Caco-2 (cell line): Measurements from ENCODE around the gene RNF19B. TPM values are rescaled to one million over a fixed set of nuclear protein-coding genes. Genes with fewer than 3 reads are reported as not detected.

Source experiments
- BruUV-seq: library from RNA; stranded (reverse); fragments of 400-500 nt; replicated peaks from 2 replicates; lab custom pipeline; 2021; lab: Mats Ljungman, UMichigan
- CTCF ChIA-PET: fragments of 300-600 bp; sonication (Branson Sonifier 250); formaldehyde crosslinking; loops from one replicate; lab custom pipeline; 2022; ENCODE audit warnings: antibody characterized with exemption; lab: Charles Lee
- POLR2A ChIA-PET: fragments of 300-600 bp; sonication (Branson Sonifier 250); formaldehyde crosslinking; loops from one replicate; lab custom pipeline; 2022; ENCODE audit warnings: antibody characterized with exemption; lab: Charles Lee
- DNase-seq, 2 experiments: peaks; one replicate each; pipeline versions ENCODE4 v3.0.0 to v3.0.0-alpha.2; 2020 to 2022
- H3K27me3 ChIP-seq: replicated peaks from 2 replicates; pipeline ENCODE4 v1.6.0; 2011; ENCODE audit warnings: low read length; ENCODE audit not compliant: control insufficient read depth, insufficient read depth
- H3K36me3 ChIP-seq: 2 replicates; pipeline ENCODE4 v1.5.1; 2011; ENCODE audit warnings: low read length; ENCODE audit not compliant: control insufficient read depth, insufficient read depth
- H3K4me1 ChIP-seq: fragments of 250-450 bp; sonication (Bioruptor Pico); 2 replicates; pipeline ENCODE4 v1.5.1; 2020; ENCODE audit warnings: mild to moderate bottlenecking
- H3K4me3 ChIP-seq: 2 replicates; pipeline ENCODE4 v1.5.1; 2011; ENCODE audit warnings: low read depth, mild to moderate bottlenecking, control low read depth, low read length
- H3K9me3 ChIP-seq: fragments of 250-450 bp; sonication (Bioruptor Pico); 2 replicates; pipeline ENCODE4 v1.5.1; 2020; ENCODE audit warnings: mild to moderate bottlenecking, moderate library complexity
- H3K27ac Mint-ChIP-seq: one replicate; pipeline ENCODE4 v1.8.0; 2022; ENCODE audit warnings: mixed read lengths; ENCODE audit not compliant: unreplicated experiment
- H3K27me3 Mint-ChIP-seq: one replicate; pipeline ENCODE4 v1.8.0; 2022; ENCODE audit warnings: mixed read lengths; ENCODE audit not compliant: insufficient read depth, unreplicated experiment
- H3K36me3 Mint-ChIP-seq: one replicate; pipeline ENCODE4 v1.8.0; 2022; ENCODE audit warnings: mild to moderate bottlenecking, mixed read lengths; ENCODE audit not compliant: insufficient read depth, unreplicated experiment
- H3K4me1 Mint-ChIP-seq: one replicate; pipeline ENCODE4 v1.8.0; 2022; ENCODE audit warnings: low read depth, mixed read lengths; ENCODE audit not compliant: unreplicated experiment
- H3K4me3 Mint-ChIP-seq: one replicate; pipeline ENCODE4 v1.8.0; 2022; ENCODE audit warnings: mild to moderate bottlenecking, moderate library complexity, mixed read lengths; ENCODE audit not compliant: unreplicated experiment
- H3K9me3 Mint-ChIP-seq: one replicate; pipeline ENCODE4 v1.8.0; 2022; ENCODE audit warnings: mixed read lengths; ENCODE audit not compliant: unreplicated experiment
- intact Hi-C: fragments of 100-400 bp; cut with micrococcal nuclease; formaldehyde crosslinking; loops from one replicate; pipeline ENCODE4 v1.10.0; 2022; ENCODE audit not compliant: unreplicated experiment
- total RNA-seq: library from RNA; stranded (reverse); gene quantifications from 2 replicates; pipeline ENCODE4 v1.2.3, GENCODE V29; 2022
- TF ChIP-seq, protein P1 (sequence below), 2 experiments: fragments of 200-600 bp in 1 of 2; IDR thresholded peaks; 1 replicate in 1 of 2; 2 replicates in 1 of 2; pipeline versions ENCODE4 v1.5.1 to v1.8.0; 2011 to 2022; ENCODE audit warnings: antibody characterized with exemption in 1 of 2, control low read depth in 1 of 2, inconsistent platforms in 1 of 2, low read depth in 1 of 2, low read length in 1 of 2, mild to moderate bottlenecking in 1 of 2, moderate library complexity in 1 of 2; ENCODE audit not compliant: insufficient read depth in 1 of 2, severe bottlenecking in 1 of 2, unreplicated experiment in 1 of 2

RNF19B gene
- total RNA-seq, 1 experiment from 2014 or later, result 14.5 TPM

DNA sequence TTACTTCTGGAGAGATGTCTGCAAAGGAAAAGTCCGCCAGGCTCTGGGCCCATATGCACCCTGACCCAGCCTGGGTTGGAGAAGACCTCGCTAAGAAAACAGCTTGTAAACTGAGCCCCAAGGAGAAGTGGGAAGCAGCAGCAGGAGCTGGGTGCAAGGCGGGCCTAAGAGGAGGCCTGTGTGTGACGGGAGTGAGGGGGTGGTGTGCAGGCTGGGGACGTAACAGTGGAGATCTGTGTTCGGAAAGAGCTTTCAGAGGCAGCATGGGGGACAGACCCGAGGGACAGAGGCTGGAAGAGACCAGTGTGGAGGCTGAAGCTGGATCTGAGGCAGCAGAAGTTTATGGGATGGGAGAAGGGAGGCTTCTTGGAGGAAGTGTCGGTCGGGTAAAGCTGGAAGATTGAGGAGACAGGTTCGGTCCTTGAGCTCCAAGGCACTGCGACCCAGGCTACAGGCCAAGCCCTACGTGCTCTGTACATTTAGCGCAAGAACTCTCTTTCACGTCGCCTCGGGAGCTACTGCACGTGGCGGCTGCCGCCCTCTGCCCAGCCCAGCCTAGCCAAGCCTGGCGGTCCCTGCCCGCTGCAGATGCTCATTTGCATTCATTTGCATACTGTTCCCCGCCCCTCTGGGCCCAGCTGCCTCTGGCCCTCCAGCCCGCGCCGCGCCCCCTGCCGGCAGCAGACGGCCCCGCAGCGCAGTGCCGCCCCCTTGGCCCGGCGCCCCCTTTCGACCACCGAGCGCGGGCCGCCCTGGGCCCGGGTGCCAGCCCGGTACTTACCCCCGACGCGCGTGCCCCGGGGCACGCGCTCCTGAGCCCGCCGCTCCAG is 72.0 kb downstream of the RNF19B start:
- Histone ChIP-seq H3K9me3 (no peaks in the 10 kb centered on the region), H3K4me3 (peak overlapping the region; percentile 35), H3K4me1 (no peaks in the 10 kb centered on the region), H3K27me3 (no peaks in the 10 kb centered on the region), H3K36me3 (no peaks in the 10 kb centered on the region)
- Mint-ChIP-seq H3K4me1 (peaks cover 8% of the 10 kb centered on the region), H3K27ac (no peak overlapping the region), H3K9me3 (no peaks in the 10 kb centered on the region), H3K36me3 (peaks cover 6% of the 10 kb centered on the region), H3K4me3 (peak overlapping the region; percentile 73), H3K27me3 (peaks cover 2% of the 10 kb centered on the region)
- POLR2A ChIA-PET, result interaction anchor here (0.5 kb wide), 1 partner anchor 78 kb away, joined by 3 read pairs; no protein-coding TSS in a partner anchor
- CTCF ChIA-PET, result interaction anchor here (0.6 to 1.0 kb wide), 3 partner anchors 15 to 203 kb away, joined by 3 to 4 read pairs (median 3); no protein-coding TSS in a partner anchor
- TF ChIP-seq, protein P1, sequence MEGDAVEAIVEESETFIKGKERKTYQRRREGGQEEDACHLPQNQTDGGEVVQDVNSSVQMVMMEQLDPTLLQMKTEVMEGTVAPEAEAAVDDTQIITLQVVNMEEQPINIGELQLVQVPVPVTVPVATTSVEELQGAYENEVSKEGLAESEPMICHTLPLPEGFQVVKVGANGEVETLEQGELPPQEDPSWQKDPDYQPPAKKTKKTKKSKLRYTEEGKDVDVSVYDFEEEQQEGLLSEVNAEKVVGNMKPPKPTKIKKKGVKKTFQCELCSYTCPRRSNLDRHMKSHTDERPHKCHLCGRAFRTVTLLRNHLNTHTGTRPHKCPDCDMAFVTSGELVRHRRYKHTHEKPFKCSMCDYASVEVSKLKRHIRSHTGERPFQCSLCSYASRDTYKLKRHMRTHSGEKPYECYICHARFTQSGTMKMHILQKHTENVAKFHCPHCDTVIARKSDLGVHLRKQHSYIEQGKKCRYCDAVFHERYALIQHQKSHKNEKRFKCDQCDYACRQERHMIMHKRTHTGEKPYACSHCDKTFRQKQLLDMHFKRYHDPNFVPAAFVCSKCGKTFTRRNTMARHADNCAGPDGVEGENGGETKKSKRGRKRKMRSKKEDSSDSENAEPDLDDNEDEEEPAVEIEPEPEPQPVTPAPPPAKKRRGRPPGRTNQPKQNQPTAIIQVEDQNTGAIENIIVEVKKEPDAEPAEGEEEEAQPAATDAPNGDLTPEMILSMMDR (IDR thresholded peaks at IDR 0.05; ENCODE audit: insufficient read depth in 1 of 2, low read depth in 1 of 2, low read length in 1 of 2, severe bottlenecking in 1 of 2, unreplicated experiment in 1 of 2), result peak in 1 of 2 experiments; percentile 61
- no TSS peak for BruUV-seq
- intact Hi-C loops, result no loop called here
- peak in 1 of 2 experiments; percentile 62 for DNase-seq

DNA sequence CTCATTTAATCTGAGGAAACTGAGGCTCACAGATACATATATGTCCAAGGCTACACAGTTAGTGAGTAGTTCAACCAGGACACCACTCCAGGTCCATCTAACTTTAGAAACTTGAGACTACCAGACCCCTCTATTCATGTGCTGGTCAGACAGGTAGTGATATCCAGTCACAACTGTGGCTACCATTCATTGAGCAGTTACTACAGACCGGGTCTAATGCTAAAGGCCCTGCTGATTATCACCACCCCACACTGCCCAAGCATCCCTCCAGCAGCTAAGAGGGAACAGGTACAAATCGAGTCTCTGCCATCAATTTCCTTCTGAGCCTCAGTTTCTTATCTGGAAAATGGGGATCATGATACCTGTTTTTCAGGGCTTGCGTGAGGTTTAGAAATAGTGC is 73.0 kb downstream of the RNF19B start:
- ChIA-PET POLR2A (no interaction called here), CTCF (no interaction called here)
- Mint-ChIP-seq H3K27ac (no peak overlapping the region), H3K27me3 (peaks cover 3% of the 10 kb centered on the region), H3K4me1 (peaks cover 8% of the 10 kb centered on the region), H3K4me3 (peak overlapping the region; percentile 73), H3K36me3 (peaks cover 6% of the 10 kb centered on the region), H3K9me3 (no peaks in the 10 kb centered on the region)
- H3K4me1 ChIP-seq, result no peaks in the 10 kb centered on the region
- intact Hi-C loops, result no loop called here
- no peaks in the 10 kb centered on the region for H3K9me3 ChIP-seq
- DNase-seq, result no peak
- no peaks in the 10 kb centered on the region for H3K27me3 ChIP-seq
- BruUV-seq, result no TSS peak
- H3K4me3 ChIP-seq, result no peak overlapping the region
- H3K36me3 ChIP-seq, result no peaks in the 10 kb centered on the region
- TF ChIP-seq, protein P1 (IDR thresholded peaks at IDR 0.05; ENCODE audit: insufficient read depth in 1 of 2, low read depth in 1 of 2, low read length in 1 of 2, severe bottlenecking in 1 of 2, unreplicated experiment in 1 of 2), result no peak

DNA sequence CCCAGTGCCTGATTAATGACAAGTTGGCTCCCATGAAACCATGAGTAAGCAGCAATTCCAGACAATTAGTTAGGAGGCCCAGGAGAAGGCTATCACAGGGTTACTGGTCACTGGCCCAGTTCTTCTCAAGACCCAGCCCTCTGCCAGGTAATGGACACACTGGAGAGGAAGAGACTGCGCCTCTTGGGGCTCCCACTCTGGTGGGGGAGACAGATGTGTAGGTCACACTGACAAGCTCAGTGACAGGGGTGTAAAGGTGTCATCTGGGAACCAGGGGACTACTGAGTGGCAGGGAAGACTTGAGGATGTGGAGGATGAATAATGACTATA is 73.4 kb downstream of the RNF19B start:
- peaks cover 6% of the 10 kb centered on the region for H3K36me3 Mint-ChIP-seq

More for the DNA sequence above, 73.4 kb downstream of the RNF19B start:
- CTCF ChIA-PET, result no interaction called here
- POLR2A ChIA-PET, result no interaction called here
- TF ChIP-seq, protein P1 (IDR thresholded peaks at IDR 0.05; ENCODE audit: insufficient read depth in 1 of 2, low read depth in 1 of 2, low read length in 1 of 2, severe bottlenecking in 1 of 2, unreplicated experiment in 1 of 2), result no peak
- Histone ChIP-seq H3K36me3 (no peaks in the 10 kb centered on the region), H3K9me3 (no peaks in the 10 kb centered on the region), H3K4me3 (no peak overlapping the region), H3K4me1 (no peaks in the 10 kb centered on the region), H3K27me3 (no peaks in the 10 kb centered on the region)
- BruUV-seq, result no TSS peak
- intact Hi-C loops, result no loop called here
- Mint-ChIP-seq H3K27me3 (peaks cover 3% of the 10 kb centered on the region), H3K27ac (no peak overlapping the region), H3K4me1 (peaks cover 8% of the 10 kb centered on the region), H3K9me3 (no peaks in the 10 kb centered on the region), H3K4me3 (no peak overlapping the region)
- no peak for DNase-seq
